Caco-2 (cell line): ENCODE data around the gene NDUFA5. TPM values are rescaled to one million over a fixed set of nuclear protein-coding genes. Genes with fewer than 3 reads are reported as not detected.
"Not testable (repeated sequence)": the region's sequence is repeated elsewhere in the genome, so short reads cannot be mapped to it uniquely, and the experiment has no call there.

Experiments used
- BruUV-seq: library from RNA; stranded (reverse); fragments of 400-500 nt; replicated peaks from 2 replicates; lab custom pipeline; 2021; lab: Mats Ljungman, UMichigan
- CTCF ChIA-PET: fragments of 300-600 bp; sonication (Branson Sonifier 250); formaldehyde crosslinking; loops from one replicate; lab custom pipeline; 2022; ENCODE audit warnings: antibody characterized with exemption; lab: Charles Lee
- POLR2A ChIA-PET: fragments of 300-600 bp; sonication (Branson Sonifier 250); formaldehyde crosslinking; loops from one replicate; lab custom pipeline; 2022; ENCODE audit warnings: antibody characterized with exemption; lab: Charles Lee
- DNase-seq, 2 experiments: peaks; one replicate each; pipeline versions ENCODE4 v3.0.0 to v3.0.0-alpha.2; 2020 to 2022
- H3K27me3 ChIP-seq: replicated peaks from 2 replicates; pipeline ENCODE4 v1.6.0; 2011; ENCODE audit warnings: low read length; ENCODE audit not compliant: control insufficient read depth, insufficient read depth
- H3K36me3 ChIP-seq: 2 replicates; pipeline ENCODE4 v1.5.1; 2011; ENCODE audit warnings: low read length; ENCODE audit not compliant: control insufficient read depth, insufficient read depth
- H3K4me1 ChIP-seq: fragments of 250-450 bp; sonication (Bioruptor Pico); 2 replicates; pipeline ENCODE4 v1.5.1; 2020; ENCODE audit warnings: mild to moderate bottlenecking
- H3K4me3 ChIP-seq: 2 replicates; pipeline ENCODE4 v1.5.1; 2011; ENCODE audit warnings: low read depth, mild to moderate bottlenecking, control low read depth, low read length
- H3K9me3 ChIP-seq: fragments of 250-450 bp; sonication (Bioruptor Pico); 2 replicates; pipeline ENCODE4 v1.5.1; 2020; ENCODE audit warnings: mild to moderate bottlenecking, moderate library complexity
- H3K27ac Mint-ChIP-seq: one replicate; pipeline ENCODE4 v1.8.0; 2022; ENCODE audit warnings: mixed read lengths; ENCODE audit not compliant: unreplicated experiment
- H3K27me3 Mint-ChIP-seq: one replicate; pipeline ENCODE4 v1.8.0; 2022; ENCODE audit warnings: mixed read lengths; ENCODE audit not compliant: insufficient read depth, unreplicated experiment
- H3K36me3 Mint-ChIP-seq: one replicate; pipeline ENCODE4 v1.8.0; 2022; ENCODE audit warnings: mild to moderate bottlenecking, mixed read lengths; ENCODE audit not compliant: insufficient read depth, unreplicated experiment
- H3K4me1 Mint-ChIP-seq: one replicate; pipeline ENCODE4 v1.8.0; 2022; ENCODE audit warnings: low read depth, mixed read lengths; ENCODE audit not compliant: unreplicated experiment
- H3K4me3 Mint-ChIP-seq: one replicate; pipeline ENCODE4 v1.8.0; 2022; ENCODE audit warnings: mild to moderate bottlenecking, moderate library complexity, mixed read lengths; ENCODE audit not compliant: unreplicated experiment
- H3K9me3 Mint-ChIP-seq: one replicate; pipeline ENCODE4 v1.8.0; 2022; ENCODE audit warnings: mixed read lengths; ENCODE audit not compliant: unreplicated experiment
- CTCF ChIP-seq, 2 experiments: fragments of 200-600 bp in 1 of 2; IDR thresholded peaks; 1 replicate in 1 of 2; 2 replicates in 1 of 2; pipeline versions ENCODE4 v1.5.1 to v1.8.0; 2011 to 2022; ENCODE audit warnings: antibody characterized with exemption in 1 of 2, control low read depth in 1 of 2, inconsistent platforms in 1 of 2, low read depth in 1 of 2, low read length in 1 of 2, mild to moderate bottlenecking in 1 of 2, moderate library complexity in 1 of 2; ENCODE audit not compliant: insufficient read depth in 1 of 2, severe bottlenecking in 1 of 2, unreplicated experiment in 1 of 2
- intact Hi-C: fragments of 100-400 bp; cut with micrococcal nuclease; formaldehyde crosslinking; loops from one replicate; pipeline ENCODE4 v1.10.0; 2022; ENCODE audit not compliant: unreplicated experiment
- total RNA-seq: library from RNA; stranded (reverse); gene quantifications from 2 replicates; pipeline ENCODE4 v1.2.3, GENCODE V29; 2022

NDUFA5 gene
- total RNA-seq, 1 experiment from 2014 or later, result 87.9 TPM

GRCh38 chr7:123533929-123534382 lies 23.7 kb downstream of the NDUFA5 start:
- intact Hi-C loops, result loop anchor here (1.0 to 2.0 kb wide), 2 partner anchors 23 to 215 kb away; partner anchors contain the start of genes NDUFA5 and WASL
- no peaks in the 10 kb centered on the region for H3K36me3 ChIP-seq
- Mint-ChIP-seq H3K36me3 (peaks cover 7% of the 10 kb centered on the region), H3K27ac (peak overlapping the region; percentile 81), H3K4me1 (no peaks in the 10 kb centered on the region), H3K4me3 (peak overlapping the region; percentile 92), H3K9me3 (no peaks in the 10 kb centered on the region), H3K27me3 (no peaks in the 10 kb centered on the region)
- TF ChIP-seq CTCF (IDR thresholded peaks at IDR 0.05; ENCODE audit: insufficient read depth in 1 of 2, low read depth in 1 of 2, low read length in 1 of 2, severe bottlenecking in 1 of 2, unreplicated experiment in 1 of 2), result no peak
- H3K27me3 ChIP-seq, result no peaks in the 10 kb centered on the region
- POLR2A ChIA-PET, result interaction anchor here (0.6 kb wide), 1 partner anchor 12 kb away, joined by 3 read pairs; no protein-coding TSS in a partner anchor
- no peaks in the 10 kb centered on the region for H3K4me1 ChIP-seq
- BruUV-seq, result no TSS peak
- DNase-seq, result no peak
- peak overlapping the region; percentile 53 for H3K4me3 ChIP-seq
- CTCF ChIA-PET, result interaction anchor here (1.0 to 2.0 kb wide), 2 partner anchors 24 to 40 kb away, joined by 3 to 28 read pairs; partner anchors contain the start of gene NDUFA5
- no peaks in the 10 kb centered on the region for H3K9me3 ChIP-seq

GRCh38 chr7:123533553-123533917 lies 24.1 kb downstream of the NDUFA5 start:
- peaks cover 3% of the 10 kb centered on the region; the same call in 1 of the 2 replicates for H3K4me1 ChIP-seq
- TF ChIP-seq CTCF (IDR thresholded peaks at IDR 0.05; ENCODE audit: insufficient read depth in 1 of 2, low read depth in 1 of 2, low read length in 1 of 2, severe bottlenecking in 1 of 2, unreplicated experiment in 1 of 2), result no peak
- no TSS peak for BruUV-seq
- no peak overlapping the region for H3K4me3 ChIP-seq
- Mint-ChIP-seq H3K4me1 (no peaks in the 10 kb centered on the region), H3K4me3 (peak overlapping the region; percentile 92), H3K36me3 (peaks cover 7% of the 10 kb centered on the region), H3K27me3 (no peaks in the 10 kb centered on the region), H3K27ac (peak overlapping the region; percentile 81), H3K9me3 (no peaks in the 10 kb centered on the region)
- H3K36me3 ChIP-seq, result no peaks in the 10 kb centered on the region
- ChIA-PET POLR2A (no interaction called here), CTCF (no interaction called here)
- H3K9me3 ChIP-seq, result no peaks in the 10 kb centered on the region
- H3K27me3 ChIP-seq, result no peaks in the 10 kb centered on the region
- DNase-seq, result no peak
- intact Hi-C loops, result no loop called here

- H3K36me3 ChIP-seq, H3K27ac Mint-ChIP-seq, H3K4me1 Mint-ChIP-seq, H3K9me3 Mint-ChIP-seq, H3K4me1 ChIP-seq, H3K27me3 ChIP-seq, H3K9me3 ChIP-seq, POLR2A ChIA-PET, CTCF ChIA-PET, H3K27me3 Mint-ChIP-seq, H3K36me3 Mint-ChIP-seq, intact Hi-C loops: not testable (repeated sequence)
- H3K4me3 ChIP-seq, result peak overlapping the region; percentile 23
- peak overlapping the region; percentile 92 for H3K4me3 Mint-ChIP-seq
- DNase-seq, result peak; percentile 47 to 57
- TSS peak; percentile 74 for BruUV-seq
Observed at GRCh38 chr7:123532788-123533552, 24.6 kb downstream of the NDUFA5 start.

GRCh38 chr7:123532343-123532742 lies 25.3 kb downstream of the NDUFA5 start:
- BruUV-seq, H3K4me3 Mint-ChIP-seq, H3K9me3 ChIP-seq, H3K27me3 ChIP-seq, H3K9me3 Mint-ChIP-seq, H3K4me3 ChIP-seq, H3K4me1 Mint-ChIP-seq, H3K36me3 Mint-ChIP-seq, H3K36me3 ChIP-seq, CTCF ChIA-PET, POLR2A ChIA-PET, DNase-seq, H3K27ac Mint-ChIP-seq, H3K27me3 Mint-ChIP-seq, intact Hi-C loops, H3K4me1 ChIP-seq: not testable (repeated sequence)

- POLR2A ChIA-PET, H3K9me3 Mint-ChIP-seq, H3K36me3 Mint-ChIP-seq, DNase-seq, BruUV-seq, H3K9me3 ChIP-seq, H3K27me3 Mint-ChIP-seq, H3K36me3 ChIP-seq, H3K4me1 Mint-ChIP-seq, H3K4me3 ChIP-seq, intact Hi-C loops, CTCF ChIA-PET, H3K27ac Mint-ChIP-seq, H3K4me3 Mint-ChIP-seq, H3K4me1 ChIP-seq, H3K27me3 ChIP-seq: not testable (repeated sequence)
Observed at GRCh38 chr7:123530035-123530591, 27.5 kb downstream of the NDUFA5 start.
